ENCODE results near the gene GABBR1.

The GABBR1 gene

GRCh38 chr6:29527126-29527525 is 105.9 kb downstream of the GABBR1 start:
- no peak for TF ChIP-seq CTCF (IDR thresholded peaks at IDR 0.05; ENCODE audit: low read depth, low read length, missing control alignments)
- in situ Hi-C loops (cut with HindIII; ENCODE audit: low pct_ligation_motif_present, low sequenced_read_pairs): no loop called here

GRCh38 chr6:29525311-29525639 is 107.7 kb downstream of the GABBR1 start:
- no peak for DNase-seq

More at GRCh38 chr6:29527126-29527525, 105.9 kb downstream of the GABBR1 start:
- Histone ChIP-seq H3K27me3 (replicated peaks) (no peaks in the 10 kb centered on the region), H3K27ac (no peak overlapping the region), H3K4me3 (ENCODE audit: low read depth, low read length) (no peak overlapping the region), H3K36me3 (replicated peaks) (no peaks in the 10 kb centered on the region)
- no peak for DNase-seq

GRCh38 chr6:29524444-29525310 is 108.3 kb downstream of the GABBR1 start:
- DNase-seq: no peak
- Histone ChIP-seq H3K4me3 (ENCODE audit: low read depth, low read length) (no peak overlapping the region), H3K27me3 (replicated peaks) (no peaks in the 10 kb centered on the region), H3K27ac (no peak overlapping the region), H3K36me3 (replicated peaks) (no peaks in the 10 kb centered on the region)
- no peak for TF ChIP-seq CTCF (IDR thresholded peaks at IDR 0.05; ENCODE audit: low read depth, low read length, missing control alignments)
- in situ Hi-C loops (cut with HindIII; ENCODE audit: low pct_ligation_motif_present, low sequenced_read_pairs): no loop called here

More at GRCh38 chr6:29525311-29525639, 107.7 kb downstream of the GABBR1 start:
- Histone ChIP-seq H3K27me3 (replicated peaks) (no peaks in the 10 kb centered on the region), H3K4me3 (ENCODE audit: low read depth, low read length) (no peak overlapping the region), H3K27ac (no peak overlapping the region), H3K36me3 (replicated peaks) (no peaks in the 10 kb centered on the region)
- no peak for TF ChIP-seq CTCF (IDR thresholded peaks at IDR 0.05; ENCODE audit: low read depth, low read length, missing control alignments)
- in situ Hi-C loops (cut with HindIII; ENCODE audit: low pct_ligation_motif_present, low sequenced_read_pairs): no loop called here

- in situ Hi-C loops (cut with HindIII; ENCODE audit: low pct_ligation_motif_present, low sequenced_read_pairs): no loop called here
- Histone ChIP-seq H3K27ac (no peak overlapping the region), H3K4me3 (ENCODE audit: low read depth, low read length) (no peak overlapping the region), H3K36me3 (replicated peaks) (no peaks in the 10 kb centered on the region), H3K27me3 (replicated peaks) (no peaks in the 10 kb centered on the region)
- DNase-seq: no peak
- no peak for TF ChIP-seq CTCF (IDR thresholded peaks at IDR 0.05; ENCODE audit: low read depth, low read length, missing control alignments)
These were observed 108.9 kb downstream of the GABBR1 start for GRCh38 chr6:29524044-29524443.

GRCh38 chr6:29522227-29522626 is 110.8 kb downstream of the GABBR1 start:
- H3K4me3 ChIP-seq (ENCODE audit: low read depth, low read length): no peak overlapping the region
- no peak for DNase-seq
- H3K36me3 ChIP-seq (replicated peaks): no peaks in the 10 kb centered on the region
- no peak for TF ChIP-seq CTCF (IDR thresholded peaks at IDR 0.05; ENCODE audit: low read depth, low read length, missing control alignments)
- in situ Hi-C loops (cut with HindIII; ENCODE audit: low pct_ligation_motif_present, low sequenced_read_pairs): no loop called here
- H3K27ac ChIP-seq: no peak overlapping the region
- no peaks in the 10 kb centered on the region for H3K27me3 ChIP-seq (replicated peaks)
